Tibial nerve (tissue), 4 donors: ENCODE results near the gene HINT1. TPM values are rescaled to one million over a fixed set of nuclear protein-coding genes. Genes with fewer than 3 reads are reported as not detected.

Experiments used
- DNase-seq, 2 donors: peaks; one replicate each; pipeline ENCODE4 v3.0.0-alpha.2; 2019; ENCODE audit warnings: low spot score in 2 of 2
- H3K27ac ChIP-seq, 4 donors: fragments of 200-600 bp; sonication (generic) in 3 of 4; one replicate each; pipeline ENCODE4 v1.5.1; 2017 to 2019; ENCODE audit warnings: mild to moderate bottlenecking in 1 of 4
- H3K27me3 ChIP-seq, 2 donors: fragments of 200-600 bp; sonication (generic) in 1 of 2; one replicate each; pipeline versions ENCODE4 v1.5.1 to v1.6.0; 2017 to 2019
- H3K36me3 ChIP-seq, 3 donors: fragments of 200-600 bp; sonication (generic); one replicate each; pipeline ENCODE4 v1.5.1; 2018 to 2019
- H3K4me1 ChIP-seq, 4 donors: fragments of 200-600 bp; sonication (generic) in 3 of 4; one replicate each; pipeline ENCODE4 v1.5.1; 2017 to 2019
- H3K4me3 ChIP-seq, 4 donors: fragments of 200-600 bp; sonication (generic) in 3 of 4; one replicate each; pipeline ENCODE4 v1.5.1; 2017 to 2019; ENCODE audit warnings: mild to moderate bottlenecking in 1 of 4, moderate library complexity in 1 of 4
- H3K9me3 ChIP-seq, 4 donors: fragments of 200-600 bp; sonication (generic) in 3 of 4; one replicate each; pipeline ENCODE4 v1.5.1; 2017 to 2019
- CTCF ChIP-seq, 5 experiments: fragments of 200-600 bp in 3 of 5; fragments of 450-650 bp in 2 of 5; sonication (generic) in 3 of 5; IDR thresholded peaks; one replicate each; pipeline ENCODE4 v1.5.1; 2016 to 2019; ENCODE audit warnings: antibody characterized with exemption in 5 of 5, mild to moderate bottlenecking in 3 of 5, moderate library complexity in 2 of 5
- EP300 ChIP-seq, 2 donors: sonication (generic); formaldehyde crosslinking; IDR thresholded peaks; one replicate each; pipeline ENCODE4 v1.6.1; 2017; ENCODE audit warnings: antibody characterized with exemption in 2 of 2, mild to moderate bottlenecking in 1 of 2
- POLR2A ChIP-seq, 2 donors: fragments of 450-650 bp; IDR thresholded peaks; one replicate each; pipeline ENCODE4 v1.6.1; 2017; ENCODE audit warnings: antibody characterized with exemption in 2 of 2, mild to moderate bottlenecking in 2 of 2, moderate library complexity in 2 of 2
- WGBS, 2 donors: methylation state at CpG; one replicate each; pipeline ENCODE4 v1.1.5; 2018; 5-methylcytosine and 5-hydroxymethylcytosine counted together
- total RNA-seq, 4 donors: library from RNA; depleted of rRNA; stranded (reverse); fragments of >200 nt; gene quantifications; one replicate each; pipeline ENCODE4 v1.1.0, GENCODE V29; 2016

HINT1 gene
- total RNA-seq, 4 donors from 2014 or later, result 130 to 160 (median 153) TPM

- WGBS, 2 donors, result 55 to 59% methylated on average over 2 of the region's 2 CpGs
- no peak overlapping the region for H3K27ac ChIP-seq
- no peak overlapping the region for H3K4me3 ChIP-seq
- DNase-seq, result no peak
- H3K4me1 ChIP-seq, result no peaks in the 10 kb centered on the region
- TF ChIP-seq EP300 (IDR thresholded peaks at IDR 0.05), result no peak
- no peak for TF ChIP-seq CTCF (IDR thresholded peaks at IDR 0.05)
- no peak for TF ChIP-seq POLR2A (IDR thresholded peaks at IDR 0.05)
- no peaks in the 10 kb centered on the region for H3K9me3 ChIP-seq
- H3K27me3 ChIP-seq, result no peaks in the 10 kb centered on the region
- peaks cover 0 to under 1% (median 0%) of the 10 kb centered on the region in 3 donors for H3K36me3 ChIP-seq
These were observed 28.1 kb upstream of the HINT1 start for GRCh38 chr5:131193106-131193505.

- Histone ChIP-seq H3K4me1 (no peaks in the 10 kb centered on the region), H3K9me3 (no peaks in the 10 kb centered on the region), H3K36me3 (peaks cover 0 to 23% (median 0%) of the 10 kb centered on the region in 3 donors), H3K27me3 (no peaks in the 10 kb centered on the region), H3K27ac (no peak overlapping the region), H3K4me3 (no peak overlapping the region)
- no peak for DNase-seq
- TF ChIP-seq EP300 (IDR thresholded peaks at IDR 0.05) (no peak), CTCF (IDR thresholded peaks at IDR 0.05) (no peak), POLR2A (IDR thresholded peaks at IDR 0.05) (no peak)
- 87 to 92% methylated on average over 3 of the region's 3 CpGs for WGBS, 2 donors
These were observed 21.7 kb upstream of the HINT1 start for GRCh38 chr5:131186561-131187256.

GRCh38 chr5:131185523-131186104 is 20.6 kb upstream of the HINT1 start:
- no peaks in the 10 kb centered on the region for H3K27me3 ChIP-seq
- no peak overlapping the region for H3K27ac ChIP-seq
- no peak for TF ChIP-seq EP300 (IDR thresholded peaks at IDR 0.05)
- no peak for TF ChIP-seq POLR2A (IDR thresholded peaks at IDR 0.05)
- no peak for TF ChIP-seq CTCF (IDR thresholded peaks at IDR 0.05)
- H3K4me3 ChIP-seq, result no peak overlapping the region
- no peaks in the 10 kb centered on the region for H3K4me1 ChIP-seq
- H3K36me3 ChIP-seq, result peaks cover 0 to 23% (median 0%) of the 10 kb centered on the region in 3 donors
- no peaks in the 10 kb centered on the region for H3K9me3 ChIP-seq
- no peak for DNase-seq

GRCh38 chr5:131182839-131183238 is 17.8 kb upstream of the HINT1 start:
- no peak overlapping the region for H3K4me3 ChIP-seq
- TF ChIP-seq POLR2A (IDR thresholded peaks at IDR 0.05) (no peak), EP300 (IDR thresholded peaks at IDR 0.05) (no peak), CTCF (IDR thresholded peaks at IDR 0.05) (no peak)
- DNase-seq, result no peak

GRCh38 chr5:131180407-131180806 is 15.4 kb upstream of the HINT1 start:
- TF ChIP-seq EP300 (IDR thresholded peaks at IDR 0.05) (no peak), POLR2A (IDR thresholded peaks at IDR 0.05) (no peak), CTCF (IDR thresholded peaks at IDR 0.05) (no peak)

More at GRCh38 chr5:131182839-131183238, 17.8 kb upstream of the HINT1 start:
- Histone ChIP-seq H3K36me3 (peaks cover 0 to 22% (median 0%) of the 10 kb centered on the region in 3 donors), H3K27ac (no peak overlapping the region), H3K4me1 (no peaks in the 10 kb centered on the region), H3K27me3 (no peaks in the 10 kb centered on the region), H3K9me3 (no peaks in the 10 kb centered on the region)

More at GRCh38 chr5:131180407-131180806, 15.4 kb upstream of the HINT1 start:
- DNase-seq, result no peak
- Histone ChIP-seq H3K27me3 (no peaks in the 10 kb centered on the region), H3K27ac (no peak overlapping the region), H3K36me3 (peaks cover 0 to 20% (median 0%) of the 10 kb centered on the region in 3 donors), H3K4me1 (peaks cover 0 to 5% (median 0%) of the 10 kb centered on the region in 4 donors), H3K9me3 (no peaks in the 10 kb centered on the region), H3K4me3 (no peak overlapping the region)
